HG03439 (cell line): ENCODE results near the gene HMCN1.
A peak's percentile ranks its signal among the peaks of the same experiment; 100 is the strongest.
"Not testable (repeated sequence)": the region's sequence is repeated elsewhere in the genome, so short reads cannot be mapped to it uniquely, and the experiment has no call there.

Experiments used
- ATAC-seq: cut with Tn5 transposase; IDR thresholded peaks from one replicate; pipeline ENCODE4 v1.9.1; 2021; ENCODE audit warnings: mild to moderate bottlenecking, moderate library complexity; ENCODE audit not compliant: unreplicated experiment

HMCN1 gene

DNA sequence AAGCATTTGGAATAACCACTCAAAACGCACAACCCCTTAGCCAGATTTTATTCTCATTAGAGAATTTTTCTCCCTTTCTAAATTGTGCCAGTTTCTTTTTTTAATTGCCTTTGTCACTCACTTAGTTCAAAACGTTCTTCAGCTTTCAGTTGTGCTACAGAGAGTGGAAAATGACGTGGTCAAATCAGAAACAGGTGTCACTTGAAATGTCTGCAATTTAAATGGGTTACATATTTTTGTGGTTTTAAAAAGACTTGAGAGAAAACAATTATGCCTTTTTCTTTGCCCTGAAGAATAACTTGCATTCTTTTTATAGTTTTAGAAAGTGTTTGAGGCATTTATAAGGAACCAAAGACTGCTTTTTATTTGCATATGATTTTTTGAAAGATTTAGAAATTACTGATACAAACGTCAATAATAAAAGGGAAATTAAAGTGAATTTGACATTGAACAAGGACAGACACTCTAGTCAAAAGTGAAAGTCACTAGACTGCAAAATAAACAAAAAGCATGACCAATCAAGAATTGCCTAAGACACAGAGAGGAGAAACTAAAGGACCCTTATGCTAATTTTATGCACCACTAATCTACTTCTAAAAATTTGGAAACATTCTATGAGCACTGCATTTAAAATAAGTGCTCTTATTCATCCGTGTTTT, 449.9 kb downstream of the HMCN1 start:
- peak; percentile 69 for ATAC-seq

DNA sequence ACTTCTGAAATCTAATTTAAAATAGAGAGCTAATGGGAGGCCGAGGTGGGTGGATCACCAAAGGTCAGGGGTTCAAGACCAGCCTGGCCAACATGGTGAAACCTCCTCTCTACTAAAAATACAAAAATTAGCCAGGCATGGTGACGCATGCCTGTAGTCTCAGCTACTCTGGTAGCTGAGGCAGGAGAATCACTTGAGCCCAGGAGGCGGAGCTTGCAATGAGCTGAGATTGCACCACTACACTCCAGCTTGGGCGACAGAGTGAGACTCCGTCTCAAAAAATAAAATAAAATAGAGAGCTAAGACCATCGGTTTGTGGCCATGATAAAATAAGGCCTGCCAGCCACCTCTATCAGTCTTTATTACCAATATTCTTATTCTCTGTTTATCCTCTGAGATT, 452.1 kb downstream of the HMCN1 start:
- ATAC-seq, result not testable (repeated sequence)

DNA sequence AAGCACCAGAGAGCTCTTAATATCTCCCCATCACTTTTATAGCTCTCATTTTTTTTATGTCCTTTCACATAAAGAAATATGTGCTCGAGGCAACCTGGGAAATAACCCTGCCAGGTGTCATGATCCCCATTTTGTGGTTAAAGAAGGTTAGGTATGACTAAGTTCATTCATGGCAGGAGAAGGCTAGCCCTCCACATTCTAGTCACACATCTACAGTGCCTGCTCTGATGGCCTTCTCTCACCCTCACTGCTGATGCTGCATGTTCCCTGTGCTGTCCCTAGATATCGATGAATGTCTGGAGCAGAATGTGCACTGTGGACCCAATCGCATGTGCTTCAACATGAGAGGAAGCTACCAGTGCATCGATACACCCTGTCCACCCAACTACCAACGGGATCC, 453.4 kb downstream of the HMCN1 start:
- no peak for ATAC-seq

DNA sequence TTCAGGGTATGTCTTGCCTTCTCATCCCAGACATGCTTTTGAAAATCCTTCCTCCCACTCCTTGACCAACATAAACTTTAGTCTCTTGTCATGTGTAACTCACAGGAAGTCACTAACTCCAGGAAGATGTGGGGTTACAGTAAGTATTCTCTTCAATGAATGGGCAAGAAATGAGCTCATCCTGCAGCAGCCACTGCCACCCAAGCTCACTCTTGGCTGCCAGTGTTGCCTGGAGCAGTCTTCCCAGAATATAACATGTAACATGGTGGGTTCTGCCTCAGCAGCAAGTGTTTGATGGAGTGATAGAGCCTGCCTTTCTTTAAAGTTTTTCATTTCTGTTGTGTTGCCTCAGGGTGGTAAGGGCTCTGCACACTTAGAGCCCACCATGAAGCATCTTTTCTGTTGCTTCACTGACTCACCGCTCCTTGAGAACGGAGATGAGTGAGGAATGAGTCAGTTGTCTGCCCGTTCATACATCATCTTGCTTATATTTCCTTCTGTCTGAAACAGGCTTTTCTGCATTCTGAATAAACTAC, 453.9 kb downstream of the HMCN1 start:
- ATAC-seq, result no peak

DNA sequence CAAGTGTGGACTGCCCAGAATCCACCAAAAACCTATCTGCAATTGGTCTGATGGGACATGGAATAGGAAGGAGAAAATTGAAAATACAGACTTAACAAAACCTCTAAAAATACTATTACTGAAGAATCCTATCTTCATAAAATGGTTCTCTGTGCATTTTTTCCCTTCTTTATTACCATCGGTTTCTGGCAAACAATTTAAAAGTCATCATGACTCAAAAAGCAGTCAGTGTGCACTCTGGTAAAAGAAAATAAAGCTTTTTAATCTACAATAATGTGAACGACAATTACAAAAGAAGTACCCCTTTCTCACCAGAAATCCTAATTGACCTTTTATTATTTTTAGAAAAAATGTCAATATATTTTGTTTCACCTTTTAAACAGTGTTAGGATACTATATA, 454.5 kb downstream of the HMCN1 start:
- ATAC-seq, result no peak

DNA sequence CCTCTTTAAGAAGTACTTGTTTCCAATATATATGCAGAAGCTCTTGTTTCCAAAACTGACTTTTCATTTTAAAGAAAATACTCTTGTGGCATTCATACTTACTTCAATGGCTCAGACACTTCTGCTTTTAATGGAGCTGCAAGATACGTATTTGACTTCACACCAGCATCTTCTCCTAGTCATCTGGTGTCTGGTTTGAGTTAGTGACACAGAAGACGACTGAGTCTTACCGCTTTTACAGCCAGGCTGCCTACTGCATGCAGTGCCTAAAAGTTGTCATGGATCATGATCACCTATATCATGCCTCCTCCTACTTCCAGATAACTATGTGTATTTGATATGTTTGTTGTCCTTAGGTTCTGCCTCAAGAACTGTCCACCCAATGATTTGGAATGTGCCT, 455.0 kb downstream of the HMCN1 start:
- no peak for ATAC-seq

DNA sequence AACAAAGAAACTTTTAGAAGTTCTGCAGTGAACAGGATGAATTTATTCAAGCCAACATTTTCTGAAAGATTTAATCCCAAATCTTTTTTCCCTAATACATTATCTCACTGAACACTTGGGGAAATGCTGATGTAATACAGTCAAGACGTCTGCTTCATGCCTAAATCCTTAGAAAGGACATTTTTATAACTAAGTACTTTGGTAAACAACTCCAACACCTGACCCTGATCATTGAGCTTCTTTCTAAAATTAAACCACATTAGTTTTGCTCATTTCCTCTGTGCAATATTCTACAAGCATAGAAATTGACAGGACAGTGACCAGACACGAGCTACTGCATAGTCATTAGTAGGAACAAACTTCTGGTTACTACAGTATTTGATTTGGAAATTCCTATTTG, 457.3 kb downstream of the HMCN1 start:
- ATAC-seq, result no peak

DNA sequence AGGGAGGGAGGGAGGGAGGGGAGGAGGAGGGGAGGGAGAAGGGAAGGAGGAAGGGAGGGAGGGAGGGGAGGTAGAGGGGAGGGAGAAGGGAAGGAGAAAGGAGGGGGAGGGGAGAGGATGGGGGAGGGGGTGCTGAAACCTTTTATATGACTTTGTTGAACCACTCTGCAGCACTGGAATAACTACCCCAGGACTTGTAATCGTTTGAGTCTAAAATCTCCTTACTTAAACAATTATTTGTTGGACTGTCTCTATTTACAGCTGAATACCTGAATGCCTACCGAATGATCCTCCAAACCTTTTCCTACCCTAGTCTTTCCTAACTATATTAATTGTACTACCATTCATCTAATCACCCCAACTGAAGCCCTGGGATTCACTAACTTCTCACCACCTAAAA, 459.0 kb downstream of the HMCN1 start:
- ATAC-seq, result no peak

DNA sequence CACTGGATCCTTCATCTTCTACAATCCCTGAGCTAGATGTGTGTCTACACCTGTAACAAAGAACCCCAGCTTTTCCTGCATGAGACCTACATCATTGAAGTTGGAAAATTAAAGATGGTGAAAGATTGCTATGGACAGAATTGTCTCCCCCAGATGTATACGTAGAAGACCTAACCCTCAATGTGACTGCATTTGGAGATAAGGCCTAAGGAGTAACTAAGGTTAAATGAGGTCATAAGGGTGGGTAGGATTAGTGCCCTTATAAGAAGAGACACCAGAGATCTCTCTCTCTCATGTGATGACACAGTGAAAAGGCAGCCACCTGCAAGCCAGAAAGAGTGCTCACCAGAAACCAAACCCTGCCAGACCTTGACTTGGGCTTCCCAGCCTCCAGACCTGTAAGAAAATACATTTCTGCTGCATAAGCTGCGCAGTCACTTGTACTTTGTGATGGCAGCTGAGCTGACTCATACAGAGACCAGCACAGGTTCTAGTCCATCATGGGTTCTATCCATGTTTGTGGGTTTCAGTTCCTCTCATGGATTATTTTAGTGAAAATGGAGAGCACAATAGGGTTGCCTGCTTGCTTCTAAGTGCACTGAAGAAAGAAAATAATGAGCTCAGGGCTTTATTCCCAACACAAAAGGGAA, 460.0 kb downstream of the HMCN1 start:
- ATAC-seq, result peak; percentile 63

DNA sequence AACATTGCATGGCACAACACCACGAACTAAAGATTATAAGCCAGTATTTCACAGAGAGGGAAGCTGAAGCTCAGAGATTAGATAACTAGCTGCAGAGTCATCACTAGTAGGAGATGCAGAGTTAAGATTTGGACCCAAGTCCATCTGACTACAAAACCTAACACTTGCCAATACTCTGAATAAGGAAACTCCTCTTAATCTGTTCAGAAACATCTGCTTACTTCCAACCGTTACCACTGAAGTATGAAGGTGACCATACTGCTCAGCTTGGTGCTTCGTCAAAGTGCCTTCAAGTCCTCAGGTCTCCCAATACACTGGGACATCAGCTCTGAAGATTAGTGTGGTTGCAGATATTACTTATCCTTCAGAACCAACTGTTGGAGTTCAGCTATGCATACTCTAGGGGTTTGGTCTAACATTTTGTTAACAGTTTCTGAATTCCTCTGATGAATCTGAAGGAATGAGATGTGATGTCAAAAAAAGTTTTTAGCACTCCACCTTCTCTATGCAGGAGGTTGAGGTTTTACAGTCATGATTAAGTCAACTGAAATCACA, 461.3 kb downstream of the HMCN1 start:
- ATAC-seq, result no peak

DNA sequence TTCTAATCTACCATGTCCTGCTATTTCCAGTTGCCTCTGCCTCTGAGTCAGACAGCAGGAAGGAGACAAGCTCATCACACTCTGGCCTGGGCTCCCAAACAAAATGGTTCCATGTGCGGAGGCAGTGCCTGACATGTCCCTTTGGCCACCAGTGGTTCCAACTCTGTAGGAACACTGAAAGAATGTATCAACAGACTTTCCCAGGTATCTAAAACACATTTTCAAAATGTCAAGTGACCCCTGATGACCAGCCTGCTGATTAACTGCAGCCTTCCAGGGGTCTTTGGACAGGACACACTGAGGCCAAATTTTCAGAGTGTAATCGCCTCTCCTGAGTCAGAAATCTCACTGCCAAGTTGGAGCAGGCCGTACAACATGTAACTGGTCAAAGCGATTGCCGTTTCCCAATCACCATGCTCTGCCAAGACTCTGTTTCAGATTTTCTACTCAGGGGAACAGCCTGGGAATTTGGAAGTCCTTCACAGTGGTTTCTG, 468.1 kb downstream of the HMCN1 start:
- no peak for ATAC-seq

DNA sequence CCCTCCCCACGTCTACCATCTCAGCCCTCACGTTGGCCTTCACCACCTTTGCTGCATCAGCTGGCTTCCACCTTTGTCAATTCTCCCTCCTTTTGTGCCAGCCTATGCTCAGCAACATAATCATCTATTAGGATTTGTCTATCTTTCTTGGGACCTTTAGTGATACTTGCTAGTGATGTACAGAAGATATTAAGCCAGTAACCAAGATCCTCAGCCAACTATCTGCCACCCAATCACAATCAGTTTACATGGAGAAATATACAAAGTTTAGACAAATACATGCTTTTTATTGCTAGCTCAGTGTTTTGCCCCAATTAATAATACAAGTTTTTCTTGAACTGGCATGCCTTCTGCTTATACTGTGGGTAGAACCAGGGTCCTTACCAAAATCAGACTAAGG, 468.6 kb downstream of the HMCN1 start:
- no peak for ATAC-seq

DNA sequence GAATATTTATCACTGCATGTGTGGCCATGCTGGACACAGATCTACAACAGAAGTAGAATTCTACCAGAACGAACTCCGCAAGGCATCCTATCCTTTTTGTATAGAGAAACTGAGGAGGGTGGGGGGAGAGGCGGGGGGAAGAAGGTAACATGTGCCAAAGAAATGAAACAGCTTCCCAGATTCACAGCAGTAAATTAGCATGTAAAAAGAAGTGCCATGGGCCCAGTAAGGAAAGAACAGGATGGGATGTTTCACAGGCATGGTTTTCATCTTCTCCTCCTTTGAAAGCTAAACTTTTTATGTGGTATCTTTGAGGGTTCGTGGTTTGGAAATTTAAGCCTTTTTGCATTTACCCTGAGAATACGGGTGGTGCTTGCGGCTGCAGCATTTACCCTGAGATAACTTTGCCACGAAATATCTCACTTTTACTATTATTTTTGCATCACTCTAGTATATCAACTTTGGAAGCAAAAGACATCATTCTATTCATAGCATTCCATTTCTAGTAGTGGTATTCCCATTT, 471.9 kb downstream of the HMCN1 start:
- no peak for ATAC-seq

DNA sequence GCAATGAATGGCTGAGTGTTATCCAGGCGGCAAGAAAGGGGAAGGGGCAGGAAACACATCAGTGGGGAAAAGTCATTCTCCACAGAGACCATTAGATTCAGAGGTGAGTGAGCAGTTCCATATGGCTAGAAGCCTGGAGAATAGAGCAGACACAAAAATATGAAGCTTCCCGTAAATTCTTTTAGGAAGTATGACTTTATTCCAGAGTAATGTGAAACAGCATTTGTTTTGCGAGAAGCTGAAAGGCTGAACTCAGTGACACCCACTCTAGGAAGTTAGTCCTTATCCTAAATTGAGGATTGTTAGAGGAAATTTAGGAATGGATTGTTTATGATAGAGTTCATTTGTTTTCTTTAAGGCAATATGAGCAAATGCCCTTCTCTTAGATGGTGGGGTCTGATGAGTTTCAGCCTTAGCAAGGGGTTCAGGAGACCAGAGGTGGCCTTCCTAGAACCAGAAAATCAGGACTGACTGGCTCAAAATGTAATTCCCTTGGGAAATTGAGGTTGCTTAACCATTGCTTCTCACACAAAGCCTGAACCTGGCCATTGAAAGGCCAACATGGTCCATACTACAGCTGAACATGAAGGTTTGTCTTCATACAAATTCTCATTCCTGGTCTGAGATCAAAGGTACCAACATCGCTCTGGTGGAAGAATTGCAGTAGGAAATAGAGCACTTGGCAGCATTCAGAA, 473.3 kb downstream of the HMCN1 start:
- ATAC-seq, result no peak

DNA sequence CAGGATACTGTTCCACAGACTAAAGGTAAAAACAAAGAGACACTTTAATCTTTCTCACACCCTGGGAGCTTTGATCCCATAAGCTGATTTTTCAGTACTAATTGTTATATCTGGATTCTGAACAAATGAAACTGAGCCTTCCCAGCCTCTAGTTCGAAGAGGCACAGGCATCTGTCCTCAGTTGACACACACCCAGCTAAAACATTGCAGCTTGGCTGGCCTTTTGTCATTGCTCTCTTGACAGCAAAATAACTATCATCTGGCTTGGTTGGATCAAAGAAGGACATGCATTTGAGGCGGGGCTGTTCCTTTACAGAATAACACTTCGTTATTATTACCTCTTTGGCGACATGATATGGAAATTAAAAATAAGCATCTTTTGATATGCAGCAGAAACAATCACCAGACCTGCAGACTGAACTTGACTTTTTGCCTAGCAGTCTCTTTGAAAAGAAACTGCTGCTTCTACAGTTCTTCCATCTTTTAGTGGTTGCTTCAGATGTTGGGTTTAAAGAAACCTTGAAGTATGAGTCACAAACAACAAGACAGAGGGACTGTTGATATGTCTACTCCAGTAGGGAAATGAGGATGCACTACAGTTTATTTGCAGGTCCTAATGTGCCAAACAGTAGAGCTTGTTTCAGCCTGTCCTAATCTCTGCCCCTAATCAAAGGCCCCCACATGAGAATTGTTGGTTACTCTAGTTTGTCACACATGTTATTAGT, 474.4 kb downstream of the HMCN1 start:
- no peak for ATAC-seq

DNA sequence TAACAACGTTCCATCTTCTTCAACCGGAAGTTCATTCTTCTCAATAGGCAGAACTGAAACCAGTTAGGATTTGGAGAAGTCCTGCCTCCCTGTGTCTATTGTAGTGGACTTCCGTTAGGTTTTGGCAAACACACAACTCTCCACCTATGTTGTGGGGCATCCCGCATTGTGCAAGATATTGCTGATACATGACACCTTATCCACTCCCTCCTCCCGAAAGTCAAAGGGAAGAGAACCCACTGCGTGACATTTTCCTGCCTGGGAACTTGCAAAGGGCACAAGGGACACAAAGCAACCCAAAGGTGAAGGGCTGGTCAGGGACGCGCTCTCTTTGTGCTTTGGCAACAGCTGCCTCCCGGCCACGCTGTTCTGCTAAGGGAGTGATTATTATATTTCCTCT, 476.1 kb downstream of the HMCN1 start:
- ATAC-seq, result no peak

DNA sequence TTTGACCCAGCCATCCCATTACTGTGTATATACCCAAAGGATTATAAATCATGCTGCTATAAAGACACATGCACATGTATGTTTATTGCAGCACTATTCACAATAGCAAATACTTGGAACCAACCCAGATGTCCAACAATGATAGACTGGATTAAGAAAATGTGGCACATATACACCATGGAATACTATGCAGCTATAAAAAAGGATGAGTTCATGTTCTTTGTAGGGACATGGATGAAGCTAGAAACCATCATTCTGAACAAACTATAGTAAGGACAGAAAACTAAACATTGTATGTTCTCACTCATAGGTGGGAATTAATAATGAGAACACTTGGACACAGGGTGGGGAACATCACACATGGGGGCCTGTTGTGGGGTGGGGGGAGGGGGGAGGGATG, 477.4 kb downstream of the HMCN1 start:
- not testable (repeated sequence) for ATAC-seq

DNA sequence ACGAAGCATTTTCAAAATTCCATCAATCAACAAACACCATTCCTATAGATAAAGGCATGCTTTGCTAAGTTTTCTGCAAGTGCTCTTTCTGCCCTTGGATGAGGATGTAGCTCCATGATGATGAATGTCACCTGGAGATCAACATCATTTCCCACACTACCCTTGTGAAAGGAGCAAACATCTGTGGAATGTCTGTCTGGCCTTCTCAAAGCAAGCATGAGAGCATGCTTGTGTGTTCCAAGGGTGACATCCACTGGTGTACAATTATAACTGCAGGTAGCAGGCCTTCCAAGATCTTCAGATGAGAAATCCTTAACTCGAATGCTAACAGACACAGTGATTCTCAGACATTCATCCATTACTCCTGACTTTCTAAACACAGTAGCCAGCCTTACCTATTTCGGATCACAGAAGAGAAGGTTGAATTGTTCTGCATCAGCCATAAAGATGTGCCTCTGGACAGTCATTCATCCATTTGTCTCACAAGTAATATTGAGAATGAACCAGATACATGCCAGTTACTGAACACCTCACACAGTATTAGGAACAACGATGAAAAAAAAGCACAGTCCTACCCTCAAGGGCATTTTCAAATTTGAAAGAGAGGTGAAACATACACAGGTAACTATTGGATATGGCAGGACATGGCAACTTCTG, 478.5 kb downstream of the HMCN1 start:
- ATAC-seq, result peak; percentile 79

DNA sequence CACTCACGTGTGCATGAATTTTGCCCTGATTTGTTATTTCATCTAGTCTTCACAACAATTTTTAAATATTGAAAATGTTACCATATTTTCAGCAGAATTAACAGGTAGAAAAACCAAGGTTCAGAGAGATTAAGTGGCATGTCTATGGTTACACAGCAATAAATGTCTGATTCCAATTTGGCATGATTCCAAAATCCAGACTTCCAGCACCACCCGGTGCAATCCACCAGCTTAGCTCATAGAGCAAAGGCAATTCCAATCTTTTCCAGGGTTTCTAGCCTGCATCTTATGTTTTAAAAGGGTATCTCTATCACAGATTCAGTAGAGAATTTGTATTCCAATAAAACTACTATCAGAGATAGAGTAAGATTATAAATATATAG, 479.0 kb downstream of the HMCN1 start:
- ATAC-seq, result no peak

DNA sequence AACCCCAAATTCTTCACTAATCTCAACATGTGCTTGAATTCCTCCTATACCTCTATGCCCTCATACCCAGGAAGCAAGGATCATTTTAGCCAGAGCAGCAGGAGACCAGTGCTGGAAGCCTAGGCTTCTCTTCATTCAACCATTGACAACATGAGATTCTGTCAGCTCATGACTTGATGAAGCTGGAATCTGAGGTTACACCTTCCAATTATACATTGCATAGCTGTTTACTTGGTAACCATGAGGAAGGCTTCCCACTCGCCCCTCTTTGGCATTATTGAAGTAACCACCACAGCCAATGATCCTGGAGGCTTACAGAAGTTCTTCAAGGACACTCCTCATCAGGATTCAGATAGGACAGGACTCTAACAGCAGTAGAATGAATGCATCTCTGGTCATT, 480.6 kb downstream of the HMCN1 start:
- no peak for ATAC-seq
